ENCODE measurements around the gene RBMS1.

- TF ChIP-seq REST (IDR thresholded peaks at IDR 0.05): no peak
- TF ChIP-seq CTCF (IDR thresholded peaks at IDR 0.05): no peak
- no peak for TF ChIP-seq KDM1A (IDR thresholded peaks at IDR 0.05; ENCODE audit: low read depth)
- TF ChIP-seq SMC3 (IDR thresholded peaks at IDR 0.05): no peak
- TF ChIP-seq CEBPB (IDR thresholded peaks at IDR 0.05): no peak
- no peak for TF ChIP-seq NR3C1 (IDR thresholded peaks at IDR 0.05)
- TF ChIP-seq TP53 (CRISPR knock-in tag; IDR thresholded peaks at IDR 0.05): no peak
- TF ChIP-seq JUNB (IDR thresholded peaks at IDR 0.05): no peak
- no peak for TF ChIP-seq POLR2AphosphoS2 (conservative IDR thresholded peaks at IDR 0.05; ENCODE audit: low read length)
- no peak for TF ChIP-seq ZFP36 (IDR thresholded peaks at IDR 0.05; ENCODE audit: borderline replicate concordance, partially characterized antibody)
- no peak for TF ChIP-seq MYC (IDR thresholded peaks at IDR 0.05; ENCODE audit: borderline replicate concordance, low read length)
- TF ChIP-seq RAD21 (conservative IDR thresholded peaks at IDR 0.05 in 1 of 2, IDR thresholded peaks at IDR 0.05 in 1 of 2): no peak
- TF ChIP-seq, protein P1, sequence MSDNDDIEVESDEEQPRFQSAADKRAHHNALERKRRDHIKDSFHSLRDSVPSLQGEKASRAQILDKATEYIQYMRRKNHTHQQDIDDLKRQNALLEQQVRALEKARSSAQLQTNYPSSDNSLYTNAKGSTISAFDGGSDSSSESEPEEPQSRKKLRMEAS (IDR thresholded peaks at IDR 0.05): no peak
Observed at GRCh38 chr2:160420711-160421110, 72.9 kb downstream of the RBMS1 start.
